C1 segment of cervical spinal cord (tissue), 14 donors: Measurements from ENCODE around the gene ZNF416.

Source experiments
- DNase-seq, 14 donors: peaks; one replicate each; lab custom pipeline; 2025; lab: John Stamatoyannopoulos, UW

ZNF416 gene

GRCh38 chr19:57578487-57579205 lies at the start of gene ZNF416:
Gene ZNF416, minus strand, starts transcription at chr19:57578911. Its CDS starts 207 bp downstream, at chr19:57578704.
- peak; percentile 73 to 99 (median 91) for DNase-seq

- no peak for DNase-seq
Observed at GRCh38 chr19:57623091-57623490, 44.4 kb upstream of the ZNF416 start.

GRCh38 chr19:57620673-57621348 lies 42.1 kb upstream of the ZNF416 start:
- DNase-seq = no peak

GRCh38 chr19:57615346-57615745 lies 36.6 kb upstream of the ZNF416 start:
- DNase-seq = no peak

- DNase-seq = peak in 13 of 14 donors; percentile 34 to 89 (median 76)
Observed at GRCh38 chr19:57613941-57614743, 35.4 kb upstream of the ZNF416 start, which contains the start of gene ZNF134. Gene ZNF134, plus strand, starts transcription at chr19:57614242. Its CDS starts 5,227 bp downstream, at chr19:57619469.

GRCh38 chr19:57611113-57611512 lies 32.4 kb upstream of the ZNF416 start:
- no peak for DNase-seq

- DNase-seq = no peak
Observed at GRCh38 chr19:57606931-57607330, 28.2 kb upstream of the ZNF416 start.

- peak; percentile 52 to 92 (median 82) for DNase-seq
Observed at GRCh38 chr19:57599761-57600383, 21.2 kb upstream of the ZNF416 start, which contains the start of gene ZNF530. Gene ZNF530, plus strand, starts transcription at chr19:57599885. Its CDS starts 4,461 bp downstream, at chr19:57604346.

GRCh38 chr19:57599377-57599760 lies 20.7 kb upstream of the ZNF416 start:
- no peak for DNase-seq

GRCh38 chr19:57587529-57587928 lies 8.8 kb upstream of the ZNF416 start:
- no peak for DNase-seq

- DNase-seq = peak; percentile 40 to 96 (median 88)
Observed at GRCh38 chr19:57583521-57584416, 5.1 kb upstream of the ZNF416 start, which contains the start of gene ZIK1. Gene ZIK1, plus strand, starts transcription at chr19:57584145. Its CDS starts 212 bp downstream, at chr19:57584357.

GRCh38 chr19:57583104-57583520 lies 4.4 kb upstream of the ZNF416 start:
- peak in 1 of 14 donors; percentile 15 for DNase-seq

GRCh38 chr19:57576661-57577060 lies 2.0 kb downstream of the ZNF416 start:
- DNase-seq = no peak

GRCh38 chr19:57572415-57572947 lies 6.2 kb downstream of the ZNF416 start:
- DNase-seq = no peak

- no peak for DNase-seq
Observed at GRCh38 chr19:57570707-57571106, 8.0 kb downstream of the ZNF416 start.

GRCh38 chr19:57566396-57567265 lies 12.1 kb downstream of the ZNF416 start:
- DNase-seq = no peak

- no peak for DNase-seq
Observed at GRCh38 chr19:57563547-57563946, 15.2 kb downstream of the ZNF416 start.

- peak in 1 of 14 donors; percentile 21 for DNase-seq
Observed at GRCh38 chr19:57560049-57560491, 18.6 kb downstream of the ZNF416 start.
